Measurements from ENCODE around the gene ELMOD2.

The ELMOD2 gene, protein sequence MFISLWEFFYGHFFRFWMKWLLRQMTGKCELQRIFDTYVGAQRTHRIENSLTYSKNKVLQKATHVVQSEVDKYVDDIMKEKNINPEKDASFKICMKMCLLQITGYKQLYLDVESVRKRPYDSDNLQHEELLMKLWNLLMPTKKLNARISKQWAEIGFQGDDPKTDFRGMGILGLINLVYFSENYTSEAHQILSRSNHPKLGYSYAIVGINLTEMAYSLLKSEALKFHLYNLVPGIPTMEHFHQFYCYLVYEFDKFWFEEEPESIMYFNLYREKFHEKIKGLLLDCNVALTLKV

DNA sequence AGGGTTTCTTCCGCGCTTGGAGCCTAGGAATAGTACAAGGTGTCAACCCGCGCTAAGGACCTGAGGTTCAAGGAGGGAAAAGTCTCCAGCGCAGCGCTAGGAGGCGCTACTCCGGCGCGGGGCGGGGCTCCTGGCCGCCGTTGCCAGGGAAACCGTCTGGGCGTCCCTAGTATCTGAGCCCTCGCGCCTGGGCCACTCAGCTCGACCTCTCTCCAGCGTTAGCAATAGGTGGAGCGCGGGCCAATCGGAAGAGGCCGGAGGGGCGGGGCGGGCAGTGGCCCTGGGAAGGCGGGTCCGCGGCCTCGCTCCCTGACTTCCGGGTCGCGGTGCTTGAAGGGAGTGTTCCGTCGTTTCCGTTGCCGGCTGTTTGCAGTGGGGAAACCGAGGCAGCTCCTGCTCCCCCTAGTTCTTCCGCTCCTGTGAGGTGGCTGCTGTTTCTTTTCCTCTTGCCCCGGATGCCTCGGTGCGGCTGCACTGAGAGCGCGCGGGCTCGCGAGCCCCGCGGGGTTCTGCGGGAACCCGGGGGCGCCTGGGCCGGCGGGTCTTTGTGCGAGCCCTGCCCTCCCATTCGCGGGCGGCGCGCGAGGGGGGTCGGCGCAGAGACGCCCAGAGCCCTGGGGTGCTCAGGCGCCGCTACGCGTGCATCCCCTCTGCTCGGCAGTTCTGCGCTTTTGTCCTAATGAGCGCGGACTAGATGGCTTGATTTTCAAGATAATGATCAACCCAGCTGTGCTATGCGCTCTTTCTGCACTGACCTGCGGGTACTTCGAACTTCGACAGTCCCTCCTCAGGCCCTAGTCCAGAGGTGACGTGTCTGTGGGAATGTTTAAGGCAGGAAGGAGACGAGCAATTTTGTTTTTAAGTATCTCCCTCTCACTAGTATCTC is at the start of gene ELMOD2:
Gene ELMOD2 (plus strand): TSS at position 312 of the 886 bp plus-strand sequence. CDS start 1,261 bp downstream, outside the sequence.
- TF ChIP-seq, protein P1, sequence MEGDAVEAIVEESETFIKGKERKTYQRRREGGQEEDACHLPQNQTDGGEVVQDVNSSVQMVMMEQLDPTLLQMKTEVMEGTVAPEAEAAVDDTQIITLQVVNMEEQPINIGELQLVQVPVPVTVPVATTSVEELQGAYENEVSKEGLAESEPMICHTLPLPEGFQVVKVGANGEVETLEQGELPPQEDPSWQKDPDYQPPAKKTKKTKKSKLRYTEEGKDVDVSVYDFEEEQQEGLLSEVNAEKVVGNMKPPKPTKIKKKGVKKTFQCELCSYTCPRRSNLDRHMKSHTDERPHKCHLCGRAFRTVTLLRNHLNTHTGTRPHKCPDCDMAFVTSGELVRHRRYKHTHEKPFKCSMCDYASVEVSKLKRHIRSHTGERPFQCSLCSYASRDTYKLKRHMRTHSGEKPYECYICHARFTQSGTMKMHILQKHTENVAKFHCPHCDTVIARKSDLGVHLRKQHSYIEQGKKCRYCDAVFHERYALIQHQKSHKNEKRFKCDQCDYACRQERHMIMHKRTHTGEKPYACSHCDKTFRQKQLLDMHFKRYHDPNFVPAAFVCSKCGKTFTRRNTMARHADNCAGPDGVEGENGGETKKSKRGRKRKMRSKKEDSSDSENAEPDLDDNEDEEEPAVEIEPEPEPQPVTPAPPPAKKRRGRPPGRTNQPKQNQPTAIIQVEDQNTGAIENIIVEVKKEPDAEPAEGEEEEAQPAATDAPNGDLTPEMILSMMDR (IDR thresholded peaks at IDR 0.05; ENCODE audit: low read depth, low read length, missing control alignments): peak; percentile 95
- DNase-seq (ENCODE audit: extremely low read depth, low read depth): peak; percentile 86
- peak within 1 kb of the TSS; percentile 86 for H3K4me3 ChIP-seq (replicated peaks; ENCODE audit: low read depth, low read length)

DNA sequence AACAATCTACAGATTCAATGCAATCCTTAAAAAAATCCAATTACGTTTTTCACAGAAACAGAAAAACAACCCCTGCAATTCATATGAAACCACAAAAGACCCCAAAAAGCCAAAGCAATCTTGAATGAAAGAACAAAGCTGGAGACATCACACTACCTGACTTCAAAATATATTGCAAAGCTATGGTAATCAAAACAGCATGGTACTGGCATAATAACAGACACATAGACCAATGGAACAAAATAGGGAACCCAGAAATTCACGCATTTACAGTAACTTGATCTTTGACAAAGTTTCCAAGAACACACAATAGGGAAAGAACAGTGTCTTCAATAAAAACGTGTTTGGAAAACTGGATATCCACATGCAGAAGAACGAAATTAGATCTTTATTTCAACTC is 40.5 kb upstream of the ELMOD2 start:
- H3K4me3 ChIP-seq (replicated peaks; ENCODE audit: low read depth, low read length): no peak overlapping the region
- TF ChIP-seq, protein P1 (IDR thresholded peaks at IDR 0.05; ENCODE audit: low read depth, low read length, missing control alignments): no peak
- no peak for DNase-seq (ENCODE audit: extremely low read depth, low read depth)

DNA sequence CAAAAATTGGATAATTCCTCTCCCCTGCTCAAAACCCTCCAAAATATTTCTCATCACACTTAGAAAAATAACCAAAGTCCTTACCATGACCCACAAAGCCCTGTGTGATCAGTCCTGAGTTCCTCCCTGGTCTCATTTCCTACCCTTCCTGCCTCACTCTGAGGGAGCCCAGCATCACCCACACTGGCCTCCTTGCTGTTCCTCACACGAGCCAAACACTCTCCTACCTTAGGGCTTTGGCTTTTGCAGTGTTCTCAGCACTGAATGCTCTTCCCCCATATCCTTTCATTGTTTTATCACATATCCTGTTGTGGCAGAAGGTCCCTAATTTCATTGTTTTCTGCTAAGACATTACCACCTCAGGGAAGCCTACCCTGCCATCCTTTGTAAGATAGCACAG is 38.0 kb upstream of the ELMOD2 start:
- TF ChIP-seq, protein P1 (IDR thresholded peaks at IDR 0.05; ENCODE audit: low read depth, low read length, missing control alignments): no peak
- no peak for DNase-seq (ENCODE audit: extremely low read depth, low read depth)
- H3K4me3 ChIP-seq (replicated peaks; ENCODE audit: low read depth, low read length): no peak overlapping the region

DNA sequence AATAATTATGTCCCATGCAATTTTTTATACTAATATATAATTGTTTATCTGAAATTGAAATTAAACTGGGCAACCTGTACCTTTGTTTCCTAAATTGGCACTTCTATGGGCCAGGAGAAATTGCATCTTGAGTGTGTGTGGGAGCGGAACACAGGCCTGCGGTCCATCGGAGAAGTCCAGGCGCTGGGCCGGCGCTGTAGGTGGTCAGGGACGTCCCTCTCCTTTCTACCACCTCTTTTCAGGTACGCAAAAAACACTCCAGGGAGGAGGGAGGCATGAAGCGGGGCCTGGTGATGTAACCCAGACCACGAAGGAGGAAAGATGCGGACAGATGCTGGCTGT is 26.6 kb upstream of the ELMOD2 start:
- H3K4me3 ChIP-seq (replicated peaks; ENCODE audit: low read depth, low read length): no peak overlapping the region
- DNase-seq (ENCODE audit: extremely low read depth, low read depth): no peak
- TF ChIP-seq, protein P1 (IDR thresholded peaks at IDR 0.05; ENCODE audit: low read depth, low read length, missing control alignments): no peak

DNA sequence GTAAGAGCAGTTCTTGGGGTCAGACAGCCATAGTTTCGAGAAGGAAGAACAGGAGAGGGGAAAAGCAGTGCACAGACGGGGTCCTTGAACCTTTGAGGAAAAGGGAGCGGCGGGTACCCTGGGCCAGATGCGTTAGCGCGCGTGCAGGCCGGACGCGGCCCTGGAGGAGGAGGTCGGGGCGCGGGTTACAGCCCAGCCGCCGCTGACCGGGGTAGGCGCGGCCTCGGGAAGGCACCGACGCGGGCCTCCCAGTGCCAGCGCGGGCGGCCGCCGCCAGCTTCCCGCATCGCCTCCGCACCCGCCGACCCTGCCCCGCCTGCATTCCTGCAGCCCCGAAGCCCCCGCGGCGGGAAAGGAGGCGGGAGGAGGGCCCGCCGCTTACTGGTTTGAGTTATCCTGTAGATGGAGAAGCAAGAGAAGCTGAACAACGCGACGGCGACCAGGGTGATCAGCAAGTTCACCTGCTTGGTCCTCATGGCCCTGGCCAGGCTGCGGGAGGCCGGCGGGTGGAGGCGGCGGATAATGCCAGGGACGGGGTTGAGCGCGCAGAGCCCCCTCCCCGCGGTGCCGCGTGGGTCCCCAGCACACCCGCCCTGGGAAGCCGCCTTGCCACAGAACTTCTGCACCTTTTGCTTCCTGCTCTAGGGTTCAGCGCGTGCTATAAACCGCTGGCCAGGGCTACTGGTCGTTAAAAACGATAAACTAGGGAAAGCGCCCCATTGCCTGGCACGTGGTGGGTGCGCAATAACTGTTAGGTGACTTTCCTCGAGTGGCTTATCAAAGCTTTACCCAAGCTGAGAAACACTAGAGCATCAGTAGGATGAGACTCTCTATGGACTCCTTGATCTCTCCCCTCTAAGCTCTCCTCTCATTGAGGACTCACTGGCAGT is 26.0 kb upstream of the ELMOD2 start, which contains the start of gene MGAT4D:
Gene MGAT4D (minus strand): TSS at position 547 of the 890 bp plus-strand sequence. CDS start 71 bp downstream, at position 476.
- TF ChIP-seq, protein P1 (IDR thresholded peaks at IDR 0.05; ENCODE audit: low read depth, low read length, missing control alignments): no peak
- DNase-seq (ENCODE audit: extremely low read depth, low read depth): no peak
- no peak within 1 kb of the TSS for H3K4me3 ChIP-seq (replicated peaks; ENCODE audit: low read depth, low read length)

DNA sequence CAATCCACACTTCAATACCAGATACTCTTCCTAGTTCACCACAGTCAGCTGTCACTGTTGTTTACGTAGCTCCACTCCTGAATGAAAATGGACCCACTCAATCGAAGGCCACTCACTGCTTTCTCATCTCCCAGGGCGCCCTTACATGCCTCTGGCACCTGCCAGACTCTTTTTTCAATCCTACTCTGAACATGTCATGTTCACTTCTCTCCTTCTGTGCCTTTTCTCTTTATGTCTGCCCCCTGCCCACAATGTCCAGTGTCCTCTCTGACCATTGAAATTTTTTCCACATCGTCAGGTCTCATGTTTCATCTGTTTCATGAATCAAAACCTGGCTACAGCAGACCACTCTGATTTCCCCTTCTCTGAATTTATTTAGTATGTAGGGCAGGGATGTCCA is 24.6 kb upstream of the ELMOD2 start:
- no peak overlapping the region for H3K4me3 ChIP-seq (replicated peaks; ENCODE audit: low read depth, low read length)
- TF ChIP-seq, protein P1 (IDR thresholded peaks at IDR 0.05; ENCODE audit: low read depth, low read length, missing control alignments): no peak
- no peak for DNase-seq (ENCODE audit: extremely low read depth, low read depth)
